HG03039 (cell line): ENCODE data around the gene CCM2.

Source experiments
- ATAC-seq: cut with Tn5 transposase; IDR thresholded peaks from one replicate; pipeline ENCODE4 v1.9.1; 2021; ENCODE audit warnings: mild to moderate bottlenecking, moderate library complexity; ENCODE audit not compliant: unreplicated experiment

CCM2 gene

DNA sequence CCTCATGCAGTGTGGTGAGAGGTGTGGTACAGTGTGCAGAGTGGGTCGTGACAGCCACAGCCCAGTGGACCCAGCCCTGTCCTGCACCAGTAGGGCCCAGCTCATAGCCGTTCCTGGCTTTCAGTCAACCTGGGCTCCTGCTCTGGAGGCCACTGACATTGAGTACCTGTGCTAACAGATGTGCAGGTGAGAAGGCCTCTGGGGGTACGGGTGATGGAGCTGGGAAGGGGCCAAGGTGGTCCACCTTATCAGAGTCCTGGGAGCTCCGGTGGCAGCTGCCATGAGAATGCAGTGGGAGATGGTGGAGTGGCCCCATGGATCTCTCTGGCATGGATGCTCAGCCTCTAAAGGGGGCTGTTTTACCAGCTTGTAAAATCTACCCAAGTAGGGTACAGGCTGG is 117.6 kb downstream of the CCM2 start:
- ATAC-seq: no peak

DNA sequence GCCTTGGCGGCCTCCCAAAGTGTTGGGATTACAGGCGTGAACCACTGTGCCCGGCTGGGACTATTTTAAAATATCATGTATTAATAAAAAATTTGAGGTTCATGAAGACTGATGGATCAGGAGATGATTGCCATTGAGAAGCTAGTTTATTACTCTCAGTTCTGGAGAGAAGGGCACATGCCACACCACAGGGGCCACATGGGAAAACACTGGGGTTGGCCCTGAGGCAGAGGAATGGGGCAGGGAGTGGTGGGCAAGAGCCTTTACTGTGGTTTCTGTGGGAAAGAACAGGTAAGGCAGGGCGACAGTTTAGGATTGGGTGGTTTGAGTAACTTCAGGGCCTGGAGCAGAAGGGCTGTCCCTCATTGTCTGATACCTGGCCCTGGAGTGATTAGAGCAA is 118.3 kb downstream of the CCM2 start:
- ATAC-seq: no peak

DNA sequence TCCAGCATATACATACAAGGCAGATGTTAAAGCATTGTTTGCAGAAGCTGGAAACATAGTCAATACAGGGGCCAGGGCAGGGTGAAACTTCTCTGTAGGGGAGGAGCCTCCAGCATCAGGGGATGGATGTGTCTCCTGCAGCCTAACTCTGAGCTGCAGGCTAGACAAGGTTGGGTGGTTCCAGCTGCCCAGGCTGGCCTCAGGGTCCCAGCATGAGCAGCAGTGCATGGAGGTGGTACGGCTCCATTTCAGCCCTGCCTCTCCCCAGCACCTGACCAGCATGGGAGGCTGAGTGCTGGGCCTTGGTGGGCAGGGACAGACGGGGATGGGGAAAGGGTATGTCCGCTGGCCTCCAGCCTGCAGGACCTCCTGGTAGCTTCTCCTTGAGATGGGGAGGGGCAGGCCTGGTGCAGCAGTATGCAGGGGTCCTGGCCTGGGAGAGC is 118.9 kb downstream of the CCM2 start:
- ATAC-seq: no peak

DNA sequence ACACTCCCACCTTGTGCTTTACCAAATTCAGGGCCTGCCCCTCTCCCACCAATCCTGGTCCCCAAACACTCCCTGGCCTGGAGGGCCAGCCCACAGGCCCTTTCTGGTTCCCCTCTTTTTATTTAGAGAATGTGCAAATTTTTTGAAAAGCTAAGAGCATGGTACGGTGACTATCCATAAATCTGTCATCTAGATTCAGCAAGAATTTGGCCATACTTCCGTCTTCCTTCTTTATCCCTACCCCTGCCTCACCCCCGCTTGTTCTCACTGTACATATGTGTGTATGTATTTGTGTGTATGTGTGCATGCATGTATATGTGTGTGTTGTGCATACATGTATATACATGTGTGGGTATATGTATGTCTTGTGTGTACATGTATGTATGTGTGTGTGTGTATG is 119.5 kb downstream of the CCM2 start:
- no peak for ATAC-seq

DNA sequence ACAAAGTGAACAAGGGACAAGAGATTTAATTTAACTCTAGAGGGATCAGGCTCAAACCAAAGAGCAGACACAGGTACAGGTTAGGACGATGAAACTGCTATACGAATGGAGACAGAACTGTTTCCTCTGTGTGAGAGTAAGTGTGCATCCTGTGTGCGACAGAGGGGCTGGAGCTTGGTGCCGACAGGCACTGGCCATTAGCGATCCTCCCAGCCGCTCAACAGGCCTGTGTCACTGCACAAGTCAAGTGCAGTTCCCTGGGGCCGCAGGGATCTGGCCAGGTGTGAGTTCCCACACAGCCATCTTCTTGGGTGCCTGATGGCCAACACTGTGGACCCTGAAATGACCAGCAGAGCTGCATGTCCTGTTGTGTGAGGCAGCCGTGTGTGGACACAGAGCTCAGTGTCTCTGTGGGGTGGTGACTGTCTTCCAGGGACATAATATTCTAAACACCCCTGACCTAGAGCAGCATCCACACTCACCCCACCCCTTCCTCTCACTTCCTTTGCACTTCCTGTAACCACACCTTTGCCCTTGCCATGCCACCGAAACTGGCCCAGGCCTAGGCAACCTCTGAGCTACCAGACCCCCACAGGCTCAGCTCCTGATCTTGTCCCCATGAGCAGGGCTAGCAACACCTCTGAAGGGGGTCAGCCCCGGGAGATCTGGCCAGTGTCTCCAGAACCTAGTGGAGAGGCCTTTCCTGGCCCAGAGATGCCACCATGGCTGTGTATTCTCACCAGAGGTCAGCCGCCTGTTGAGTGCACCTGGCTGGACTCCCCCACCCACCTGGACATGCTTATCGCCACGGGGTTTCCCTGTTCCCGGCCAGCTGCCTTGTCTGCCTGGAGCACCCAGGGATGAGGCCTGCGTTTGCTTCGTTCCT is 123.2 kb downstream of the CCM2 start:
- ATAC-seq: no peak

DNA sequence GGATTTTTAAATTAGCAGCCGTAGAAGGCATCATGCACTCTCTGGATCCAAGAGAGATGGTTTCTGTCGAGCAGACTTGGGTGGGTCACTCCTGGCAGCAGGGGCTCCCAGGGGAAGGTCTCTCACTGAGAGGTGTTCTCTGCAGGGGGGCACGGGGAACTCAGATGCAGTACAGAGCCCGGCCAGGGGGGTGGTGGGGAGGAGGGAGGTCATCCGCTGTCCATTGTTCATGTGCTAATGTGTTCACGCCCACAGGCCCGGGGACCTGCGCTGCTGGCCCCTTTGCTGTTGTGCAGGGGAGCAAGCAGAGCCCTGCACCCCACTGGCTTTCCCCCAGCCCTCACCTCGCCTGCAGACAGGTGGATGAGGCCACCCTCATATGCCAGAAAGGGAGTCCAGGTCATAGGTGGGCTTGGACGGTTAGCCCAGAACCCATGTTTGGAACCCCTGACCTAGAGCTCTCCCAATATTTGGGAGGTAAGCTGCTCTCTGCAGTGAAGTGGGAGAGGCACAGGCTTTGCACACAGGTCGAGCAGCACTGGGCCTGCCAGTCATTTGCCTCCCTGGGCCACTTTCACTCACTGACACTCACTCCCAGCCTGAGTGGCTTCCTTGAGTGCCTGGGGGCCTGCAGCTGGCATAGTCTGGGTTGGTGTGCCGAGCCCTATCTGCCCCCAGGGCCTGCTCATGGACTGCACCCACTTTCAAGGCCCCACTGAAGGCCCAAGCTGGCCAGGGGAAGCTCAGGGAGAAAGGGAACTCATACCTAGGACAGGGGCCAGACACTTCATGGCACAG is 124.1 kb downstream of the CCM2 start:
- no peak for ATAC-seq

DNA sequence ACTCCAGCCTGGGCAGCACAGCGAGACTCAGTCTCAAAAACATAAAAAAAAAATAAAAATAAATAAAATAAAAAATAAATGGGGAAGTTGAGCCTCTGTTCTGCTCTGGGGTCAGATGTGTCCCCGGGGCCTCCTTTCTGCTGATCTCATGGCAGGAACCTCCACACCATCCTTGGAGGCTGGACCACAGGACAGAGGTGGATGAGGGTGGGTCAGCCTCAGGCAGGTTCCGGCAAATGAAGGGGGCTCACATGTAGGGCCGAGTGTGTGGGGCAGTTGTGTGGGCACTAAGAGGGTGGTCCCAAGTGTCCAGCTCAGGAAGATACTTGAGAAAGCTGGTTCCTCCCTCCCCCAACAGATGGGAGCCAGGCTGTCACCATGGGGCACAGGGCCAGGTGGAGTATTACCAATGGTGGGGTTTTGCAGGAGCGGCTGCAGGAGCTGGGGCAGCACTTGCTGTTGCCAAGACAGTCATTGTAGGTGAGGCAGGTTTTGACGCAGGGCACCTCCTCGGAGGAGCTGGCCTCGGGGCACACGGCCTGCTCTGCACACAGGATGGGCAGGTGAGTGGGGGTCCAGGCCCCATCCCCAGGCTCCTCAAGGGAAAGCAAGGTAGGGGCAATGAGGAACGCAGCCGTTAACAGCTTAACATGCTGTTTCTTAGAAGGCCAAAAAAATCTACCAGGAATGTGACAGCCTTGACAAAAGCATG is 125.3 kb downstream of the CCM2 start:
- ATAC-seq: no peak
